Body of pancreas (tissue), 4 donors: Measurements from ENCODE around the gene HID1. TPM values are rescaled to one million over a fixed set of nuclear protein-coding genes. Genes with fewer than 3 reads are reported as not detected.
"Not testable (repeated sequence)": the region's sequence is repeated elsewhere in the genome, so short reads cannot be mapped to it uniquely, and the experiment has no call there.

Experiments used
- ATAC-seq: fragments of 150-250 bp; one replicate; pipeline ENCODE4 v1.9.1; 2016
- DNase-seq, 4 donors: peaks; one replicate each; pipeline ENCODE4 v3.0.0-alpha.2; 2019
- H3K27ac ChIP-seq, 4 donors: fragments of 200-600 bp; sonication (generic); 1 replicate in 3 of 4; 2 replicates in 1 of 4; pipeline versions ENCODE4 v1.5.1 to v1.6.1; 2016 to 2019; ENCODE audit warnings: mild to moderate bottlenecking in 1 of 4, mixed read lengths in 1 of 4, moderate library complexity in 1 of 4
- H3K27me3 ChIP-seq, 2 donors: fragments of 200-600 bp; sonication (generic); one replicate each; pipeline ENCODE4 v1.6.0; 2016; ENCODE audit warnings: mild to moderate bottlenecking in 1 of 2
- H3K36me3 ChIP-seq, 2 donors: fragments of 200-600 bp; sonication (generic); replicated peaks in 1 of 2; 2 replicates each; pipeline ENCODE4 v1.5.1; 2016; ENCODE audit warnings: low read depth in 2 of 2; ENCODE audit not compliant: insufficient read depth in 1 of 2
- H3K4me1 ChIP-seq: fragments of 200-600 bp; sonication (generic); one replicate; pipeline ENCODE4 v1.6.0; 2016
- H3K4me3 ChIP-seq, 2 donors: fragments of 200-600 bp; sonication (generic); 1 replicate in 1 of 2; 2 replicates in 1 of 2; pipeline ENCODE4 v1.5.1; 2016 to 2019
- H3K9me3 ChIP-seq, 3 donors: fragments of 200-600 bp; sonication (generic); 1 replicate in 2 of 3; 2 replicates in 1 of 3; pipeline ENCODE4 v1.5.1; 2016
- CTCF ChIP-seq, 7 experiments: fragments of 450-650 bp in 4 of 7; fragments of 200-600 bp in 3 of 7; sonication (generic) in 3 of 7; IDR thresholded peaks; one replicate each; pipeline ENCODE4 v1.5.1; 2016 to 2019; ENCODE audit warnings: antibody characterized with exemption in 7 of 7
- POLR2A ChIP-seq, 3 donors: fragments of 450-650 bp; IDR thresholded peaks; one replicate each; pipeline ENCODE4 v1.6.1; 2016; ENCODE audit warnings: antibody characterized with exemption in 3 of 3, mild to moderate bottlenecking in 2 of 3
- WGBS, 2 donors: methylation state at CpG; one replicate each; pipeline ENCODE4 v1.1.5; 2017; 5-methylcytosine and 5-hydroxymethylcytosine counted together
- intact Hi-C: fragments of 100-400 bp; cut with DNase I; formaldehyde crosslinking; loops from one replicate; pipeline ENCODE4 v1.15.1; 2023
- total RNA-seq, 2 donors: library from RNA; depleted of rRNA; stranded (reverse); fragments of >200 nt; gene quantifications; one replicate each; pipeline ENCODE4 v1.1.0, GENCODE V29; 2016

The HID1 gene
- total RNA-seq, 2 donors from 2014 or later: 157 to 164 TPM

GRCh38 chr17:74917430-74917829 lies 55.1 kb downstream of the HID1 start:
- no peak for ATAC-seq

GRCh38 chr17:74916851-74917199 lies 55.7 kb downstream of the HID1 start:
- Histone ChIP-seq H3K27ac (no peak overlapping the region), H3K4me3 (no peak overlapping the region), H3K9me3 (no peaks in the 10 kb centered on the region), H3K27me3 (no peaks in the 10 kb centered on the region), H3K36me3 (no peaks in the 10 kb centered on the region), H3K4me1 (peaks cover 6% of the 10 kb centered on the region)
- intact Hi-C loops: no loop called here
- DNase-seq (no peak), ATAC-seq (no peak)
- WGBS, 2 donors: 79 to 87% methylated on average over 11 of the region's 11 CpGs
- TF ChIP-seq POLR2A (IDR thresholded peaks at IDR 0.05) (no peak), CTCF (IDR thresholded peaks at IDR 0.05) (no peak)

More at GRCh38 chr17:74917430-74917829, 55.1 kb downstream of the HID1 start:
- intact Hi-C loops: no loop called here
- Histone ChIP-seq H3K27ac (no peak overlapping the region), H3K4me3 (no peak overlapping the region), H3K9me3 (no peaks in the 10 kb centered on the region), H3K36me3 (no peaks in the 10 kb centered on the region), H3K27me3 (no peaks in the 10 kb centered on the region), H3K4me1 (peaks cover 6% of the 10 kb centered on the region)
- DNase-seq: no peak
- WGBS, 2 donors: 43 to 50% methylated on average over 10 of the region's 10 CpGs
- no peak for TF ChIP-seq POLR2A (IDR thresholded peaks at IDR 0.05)

GRCh38 chr17:74916136-74916850 lies 56.3 kb downstream of the HID1 start:
- Histone ChIP-seq H3K27ac (no peak overlapping the region), H3K4me3 (no peak overlapping the region), H3K4me1 (peaks cover 5% of the 10 kb centered on the region), H3K9me3 (no peaks in the 10 kb centered on the region), H3K36me3 (no peaks in the 10 kb centered on the region), H3K27me3 (no peaks in the 10 kb centered on the region)
- TF ChIP-seq CTCF (IDR thresholded peaks at IDR 0.05) (no peak), POLR2A (IDR thresholded peaks at IDR 0.05) (no peak)
- 77 to 85% methylated on average over 11 to 13 of the region's 13 CpGs for WGBS, 2 donors
- ATAC-seq: no peak
- DNase-seq: no peak
- intact Hi-C loops: no loop called here

GRCh38 chr17:74911423-74911822 lies 61.1 kb downstream of the HID1 start:
- H3K9me3 ChIP-seq, H3K4me3 ChIP-seq, H3K36me3 ChIP-seq, H3K27ac ChIP-seq, intact Hi-C loops, ATAC-seq, DNase-seq, H3K4me1 ChIP-seq, H3K27me3 ChIP-seq: not testable (repeated sequence)
- 57 to 59% methylated on average over 8 of the region's 8 CpGs for WGBS, 2 donors

GRCh38 chr17:74909097-74909496 lies 63.5 kb downstream of the HID1 start:
- H3K27me3 ChIP-seq, H3K36me3 ChIP-seq, intact Hi-C loops, H3K9me3 ChIP-seq, DNase-seq, ATAC-seq, H3K4me1 ChIP-seq, H3K27ac ChIP-seq, H3K4me3 ChIP-seq: not testable (repeated sequence)
- 69 to 75% methylated on average over 4 of the region's 4 CpGs for WGBS, 2 donors

GRCh38 chr17:74907012-74907411 lies 65.5 kb downstream of the HID1 start:
- no peak overlapping the region for H3K4me3 ChIP-seq
- no peak for TF ChIP-seq POLR2A (IDR thresholded peaks at IDR 0.05)
- no peak for TF ChIP-seq CTCF (IDR thresholded peaks at IDR 0.05)
- no peaks in the 10 kb centered on the region for H3K9me3 ChIP-seq
- WGBS, 2 donors: 90% methylated on average over 16 of the region's 34 CpGs; no CpG with 5 or more reads in 1 of the 2 donors
- DNase-seq: no peak
- intact Hi-C loops: no loop called here
- no peak overlapping the region for H3K27ac ChIP-seq
- H3K4me1 ChIP-seq: no peaks in the 10 kb centered on the region
- no peak for ATAC-seq
- no peaks in the 10 kb centered on the region for H3K36me3 ChIP-seq
- no peaks in the 10 kb centered on the region for H3K27me3 ChIP-seq

- H3K27me3 ChIP-seq, H3K27ac ChIP-seq, H3K9me3 ChIP-seq, H3K4me3 ChIP-seq, ATAC-seq, H3K36me3 ChIP-seq, DNase-seq, H3K4me1 ChIP-seq, intact Hi-C loops: not testable (repeated sequence)
- 58 to 62% methylated on average over 6 of the region's 6 CpGs for WGBS, 2 donors
Observed at GRCh38 chr17:74906214-74906793, 66.3 kb downstream of the HID1 start.
